HG02763 (cell line): ENCODE results near the gene TMEM178A.
"Not testable (repeated sequence)": the region's sequence is repeated elsewhere in the genome, so short reads cannot be mapped to it uniquely, and the experiment has no call there.

Experiments used
- ATAC-seq: cut with Tn5 transposase; IDR thresholded peaks from one replicate; pipeline ENCODE4 v1.9.1; 2021; ENCODE audit warnings: mild to moderate bottlenecking, moderate library complexity; ENCODE audit not compliant: unreplicated experiment

TMEM178A gene

DNA sequence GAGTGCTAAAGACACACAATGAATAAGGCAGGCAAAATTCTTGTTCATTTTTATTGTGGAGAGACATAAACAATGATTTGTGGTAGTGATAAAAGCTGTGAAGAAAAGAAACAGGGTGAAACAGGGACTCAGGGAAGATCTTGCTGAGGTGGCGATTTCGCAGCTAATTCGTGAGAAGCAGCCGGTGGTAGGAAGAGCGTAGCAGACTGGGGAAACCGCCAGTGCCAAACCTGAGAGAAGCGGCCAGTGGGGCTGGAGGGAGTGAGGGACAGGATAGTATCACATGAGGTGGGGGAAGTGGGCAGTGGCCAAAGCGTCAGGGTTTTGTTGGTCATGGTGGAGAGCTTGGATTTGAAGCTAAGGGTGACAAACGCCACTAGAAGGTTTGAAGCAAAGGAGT, 42.3 kb downstream of the TMEM178A start:
- ATAC-seq, result no peak

DNA sequence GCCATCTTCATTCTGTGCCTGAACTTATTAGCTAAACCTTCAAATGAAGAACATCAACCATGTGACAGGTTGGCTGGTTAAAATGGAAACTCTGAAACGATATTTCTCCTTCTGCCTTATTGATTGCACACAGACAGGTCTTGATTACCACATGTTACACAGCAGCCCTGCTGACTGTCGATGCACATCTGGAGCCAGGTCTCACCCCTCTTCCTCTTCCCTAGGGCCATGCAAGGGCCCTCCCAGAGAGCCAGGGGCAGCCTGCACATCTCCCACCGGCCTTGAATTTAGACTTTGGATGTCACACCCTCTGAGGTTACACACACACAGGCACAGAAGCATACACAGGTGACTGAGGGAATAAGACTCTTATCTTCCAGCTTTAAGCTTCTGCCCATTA, 45.1 kb downstream of the TMEM178A start:
- no peak for ATAC-seq

DNA sequence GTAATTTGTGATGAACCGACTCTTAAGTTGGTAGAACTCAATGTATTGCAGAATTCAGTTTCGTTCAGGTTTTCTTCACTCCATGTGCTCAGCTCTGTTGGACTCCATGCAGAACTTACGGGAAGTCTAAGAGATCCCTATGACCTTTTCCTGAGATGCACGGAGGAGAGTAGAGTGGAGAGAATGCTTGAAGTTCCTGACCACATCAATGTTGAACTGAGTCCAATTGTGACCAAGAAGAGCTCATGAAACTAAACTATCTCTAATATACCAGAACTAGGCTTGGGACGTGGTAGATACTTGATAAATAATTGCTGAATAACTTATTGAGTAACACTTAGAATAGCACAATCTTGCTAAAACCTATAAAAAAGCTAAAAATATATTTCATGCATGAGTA, 47.2 kb downstream of the TMEM178A start:
- ATAC-seq, result no peak

DNA sequence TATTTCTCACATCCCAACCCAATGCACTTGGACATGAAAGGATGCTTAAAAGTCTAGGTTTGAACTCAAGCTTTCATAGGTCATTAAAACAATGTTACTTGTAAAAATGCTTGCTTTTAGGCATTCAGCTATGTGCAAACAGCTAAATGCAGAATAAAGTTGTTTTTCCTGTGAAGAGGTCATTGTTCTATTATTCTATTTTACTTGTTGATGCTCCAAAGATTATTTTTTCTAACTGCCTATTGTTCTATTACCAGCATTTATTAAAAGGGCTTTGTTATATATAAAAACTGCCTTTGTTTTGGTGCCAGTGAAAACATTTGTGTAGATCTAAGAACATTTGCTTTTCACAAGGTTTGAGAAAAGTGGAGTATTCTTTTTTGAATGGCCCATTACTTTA, 49.4 kb downstream of the TMEM178A start:
- ATAC-seq, result no peak

DNA sequence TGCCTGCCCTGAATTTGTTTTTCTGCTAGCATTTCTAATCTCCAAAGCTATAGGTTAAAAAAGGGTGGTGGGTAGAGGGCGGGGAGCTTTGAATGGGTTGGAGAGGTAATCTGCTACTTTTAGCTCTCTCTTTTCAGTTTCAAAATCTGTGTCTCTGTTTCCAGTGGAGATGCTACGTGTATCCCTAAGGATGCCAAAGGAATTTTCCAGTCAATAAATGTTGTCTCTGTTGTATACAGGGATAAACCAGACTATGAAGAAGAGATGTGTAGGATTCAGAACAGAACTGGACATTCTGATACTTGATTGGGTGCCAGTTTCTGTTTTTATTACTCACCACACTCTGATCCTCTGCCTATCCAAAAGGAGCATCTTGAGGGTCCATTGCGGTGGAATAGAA, 50.1 kb downstream of the TMEM178A start:
- no peak for ATAC-seq

DNA sequence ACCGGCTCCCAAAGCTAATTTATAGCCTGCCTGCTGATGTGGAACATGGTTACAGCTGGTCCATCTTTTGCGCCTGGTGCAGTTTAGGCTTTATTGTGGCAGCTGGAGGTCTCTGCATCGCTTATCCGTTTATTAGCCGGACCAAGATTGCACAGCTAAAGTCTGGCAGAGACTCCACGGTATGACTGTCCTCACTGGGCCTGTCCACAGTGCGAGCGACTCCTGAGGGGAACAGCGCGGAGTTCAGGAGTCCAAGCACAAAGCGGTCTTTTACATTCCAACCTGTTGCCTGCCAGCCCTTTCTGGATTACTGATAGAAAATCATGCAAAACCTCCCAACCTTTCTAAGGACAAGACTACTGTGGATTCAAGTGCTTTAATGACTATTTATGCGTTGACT, 51.4 kb downstream of the TMEM178A start:
- ATAC-seq, result no peak

DNA sequence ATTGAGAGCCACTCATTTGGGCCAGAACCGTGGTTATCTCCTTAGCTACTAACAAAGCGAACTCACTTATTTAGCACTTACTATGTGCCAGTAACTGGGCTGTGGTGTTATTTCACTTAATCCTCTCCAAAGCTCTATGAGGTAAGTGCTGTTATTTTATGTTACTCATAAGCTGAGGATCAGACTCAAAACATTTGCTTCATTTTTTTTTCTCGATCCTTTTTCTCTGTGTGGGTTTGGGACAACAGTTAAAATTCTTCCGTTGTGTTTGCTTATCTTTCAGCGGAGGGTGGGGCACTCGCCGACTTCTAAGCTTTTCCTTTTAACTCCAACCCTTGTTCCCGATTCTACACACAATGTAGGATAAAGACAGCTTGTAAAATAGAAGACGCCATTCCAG, 52.8 kb downstream of the TMEM178A start:
- ATAC-seq, result no peak

DNA sequence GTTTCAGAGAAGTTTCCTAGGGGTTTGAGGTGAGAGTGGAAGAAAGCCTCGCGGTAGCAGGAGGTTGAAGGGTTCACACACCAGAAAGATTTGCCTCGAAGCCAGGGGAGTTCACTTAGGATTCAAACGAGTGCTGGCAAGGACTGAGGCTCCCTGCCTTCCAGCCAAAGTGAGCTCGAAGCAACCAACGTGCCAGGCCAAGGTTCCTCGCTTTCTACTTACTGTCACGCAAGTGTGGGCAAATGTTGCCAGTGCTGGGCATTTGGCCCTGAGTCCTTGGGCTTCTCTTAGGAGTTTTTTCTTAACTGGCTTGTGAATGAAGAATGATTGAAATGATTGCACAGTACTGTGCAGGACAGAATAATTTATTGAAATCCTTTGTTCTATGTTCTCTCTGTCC, 53.6 kb downstream of the TMEM178A start:
- no peak for ATAC-seq

DNA sequence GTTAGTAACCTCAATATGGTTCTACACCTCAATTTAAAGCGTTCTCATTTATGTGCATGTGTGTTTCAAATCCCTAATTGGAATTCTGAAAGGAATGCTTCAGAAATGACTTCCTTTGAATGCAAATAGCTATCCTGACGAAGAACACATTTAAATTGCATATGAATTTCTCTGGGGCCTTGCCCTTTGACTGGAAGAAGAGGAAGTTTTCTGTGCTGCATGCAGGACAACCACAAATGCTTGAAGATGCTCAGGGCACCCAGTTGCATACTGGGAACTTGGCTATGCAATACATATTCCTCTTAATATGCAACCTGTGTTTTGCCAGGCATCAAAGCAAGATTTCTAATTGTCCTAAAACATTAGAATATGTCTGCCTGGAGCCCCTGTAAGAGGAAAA, 55.3 kb downstream of the TMEM178A start:
- no peak for ATAC-seq

DNA sequence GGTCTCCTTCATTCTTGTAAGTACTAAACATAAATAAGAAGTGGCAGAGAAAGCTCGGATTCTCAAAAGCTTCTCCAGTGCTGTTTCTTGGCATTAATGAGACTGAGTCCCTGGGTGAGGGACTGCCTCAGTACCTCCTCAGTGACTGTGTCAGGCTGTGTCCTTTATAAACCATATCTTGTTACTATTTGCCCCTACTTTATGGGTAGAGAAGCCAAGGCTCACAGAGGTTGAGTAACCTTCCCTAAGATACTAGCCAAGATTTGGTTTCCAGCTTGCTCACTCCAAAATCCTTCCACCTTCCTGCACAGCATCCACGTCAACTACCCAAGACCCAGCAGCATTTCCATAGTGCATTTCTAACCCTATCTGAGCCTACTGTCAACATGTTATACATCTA, 57.8 kb downstream of the TMEM178A start:
- no peak for ATAC-seq

DNA sequence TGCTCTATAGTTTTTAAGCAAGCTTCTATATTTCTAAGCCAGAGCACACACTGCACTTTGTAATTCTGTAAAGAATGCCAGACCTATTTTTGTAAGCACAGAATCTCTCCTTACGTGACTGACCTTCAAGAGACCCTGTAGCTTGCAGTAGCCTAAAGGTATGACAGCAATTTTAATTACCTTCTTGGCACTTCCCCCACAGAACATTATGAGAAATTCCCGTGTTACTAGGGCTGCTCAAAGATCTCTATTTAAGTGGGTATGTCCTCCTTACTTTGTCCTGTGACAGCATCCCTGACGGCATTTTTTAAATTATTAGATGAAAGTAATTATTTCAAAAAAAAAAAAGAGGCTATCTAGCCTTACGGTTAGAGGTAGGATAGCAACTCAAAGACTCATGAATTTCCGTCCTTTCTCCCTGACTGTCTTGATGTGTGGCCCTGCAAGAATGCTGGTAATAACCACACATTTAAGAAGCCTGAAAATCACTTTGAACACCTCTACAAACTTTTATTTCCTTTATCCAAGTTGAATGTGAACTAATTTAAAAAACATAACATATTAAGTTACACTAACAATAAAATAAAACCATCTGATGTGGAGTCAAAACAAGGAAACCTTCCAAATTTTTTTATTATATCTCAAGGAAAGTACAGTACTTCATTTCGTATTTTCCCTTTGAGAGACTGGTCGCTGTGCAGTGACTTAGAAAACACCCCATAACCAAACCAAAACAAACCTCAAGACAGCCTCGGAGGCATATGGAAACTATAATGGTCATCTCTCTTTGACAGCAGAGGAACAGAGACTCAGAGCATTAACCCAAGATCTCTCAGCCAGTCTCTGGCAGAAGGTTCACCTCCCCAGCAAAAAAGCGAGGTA, 58.5 kb downstream of the TMEM178A start:
- ATAC-seq, result no peak

DNA sequence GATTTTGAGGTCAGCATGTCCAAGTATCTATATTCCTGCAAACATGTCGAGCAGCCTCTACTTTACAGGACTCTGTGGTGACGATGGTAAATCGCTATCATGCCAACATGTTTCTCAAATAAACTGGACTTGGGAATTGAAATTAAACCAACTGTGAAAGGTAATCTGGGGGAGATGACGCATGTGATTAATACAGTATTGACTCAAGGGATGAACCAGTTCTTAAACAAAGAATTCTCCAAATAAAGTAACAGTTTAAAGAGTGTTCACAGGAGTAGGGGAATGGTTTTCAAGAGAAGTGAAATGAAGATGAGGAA, 59.1 kb downstream of the TMEM178A start:
- ATAC-seq, result no peak

DNA sequence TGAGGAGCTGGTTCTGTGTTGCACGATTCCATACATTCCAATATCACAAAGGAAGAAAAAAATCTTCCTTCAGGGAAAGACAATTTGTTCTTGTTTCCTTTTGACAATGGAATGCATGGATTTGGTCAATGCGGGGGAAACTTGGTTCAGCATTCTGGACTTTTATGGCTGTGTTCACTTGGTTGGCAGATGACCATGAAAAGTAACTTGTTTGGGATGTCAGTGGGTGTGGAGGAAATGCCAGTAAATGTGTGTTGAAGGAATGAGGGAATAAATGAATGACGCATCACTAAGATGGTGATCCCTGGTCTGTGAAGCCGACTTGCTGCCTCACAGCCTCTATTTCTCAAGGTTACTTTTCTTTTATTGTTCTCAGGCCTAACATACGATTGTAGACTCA, 59.7 kb downstream of the TMEM178A start:
- no peak for ATAC-seq

DNA sequence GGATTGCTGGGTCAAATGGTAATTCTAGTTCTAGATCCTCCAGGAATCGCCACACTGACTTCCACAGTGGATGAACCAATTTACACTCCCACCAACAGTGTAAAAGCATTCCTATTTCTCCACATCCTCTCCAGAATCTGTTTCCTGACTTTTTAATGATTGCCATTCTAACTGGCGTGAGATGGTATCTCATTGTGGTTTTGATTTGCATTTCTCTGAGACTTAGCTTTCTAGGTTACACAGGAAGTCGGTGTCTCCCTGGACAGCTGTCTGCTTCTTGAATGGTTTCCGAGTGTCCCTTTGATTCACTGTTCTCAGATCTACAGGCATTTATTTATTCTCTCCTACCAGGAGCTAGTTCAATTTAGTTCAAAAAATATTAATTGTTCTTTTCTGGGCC, 62.4 kb downstream of the TMEM178A start:
- not testable (repeated sequence) for ATAC-seq

DNA sequence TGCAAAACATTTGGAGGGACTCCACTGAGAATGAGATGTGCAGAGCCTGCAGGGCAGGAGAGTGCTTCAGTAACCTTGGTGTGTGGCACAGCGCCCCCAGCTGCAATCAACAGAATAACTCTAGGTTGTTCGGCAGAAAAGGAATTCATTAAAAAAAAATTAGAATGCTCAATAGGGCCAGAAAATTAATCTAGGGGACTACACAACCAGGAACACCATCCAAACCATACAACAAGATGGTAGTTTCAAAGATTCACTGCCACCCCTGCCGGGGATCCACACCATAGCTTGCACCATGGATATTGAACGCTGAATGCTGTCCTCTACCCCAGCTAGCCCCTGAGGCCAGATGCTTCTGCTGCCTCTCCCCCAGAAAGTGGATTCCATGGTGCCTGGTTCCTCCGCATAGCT, 63.2 kb downstream of the TMEM178A start:
- no peak for ATAC-seq

DNA sequence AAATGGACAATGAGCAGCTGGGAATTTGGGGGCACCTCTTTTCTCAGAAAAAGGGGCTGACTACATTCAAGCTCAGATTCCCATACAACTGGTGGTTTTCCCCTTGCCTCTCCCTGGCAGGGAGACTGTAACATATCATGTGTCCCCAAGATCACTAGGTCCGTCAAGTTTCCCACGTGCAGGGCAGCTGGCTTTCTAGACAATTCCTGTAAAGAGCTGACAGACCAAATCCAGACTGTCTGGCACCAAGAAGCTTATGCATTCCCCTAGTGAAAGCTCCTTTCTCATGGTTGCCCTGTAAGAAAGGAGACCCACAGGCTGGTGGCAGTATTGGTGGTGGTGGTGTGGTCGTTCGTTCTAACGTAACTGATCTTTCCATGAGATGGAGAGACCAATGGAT, 64.6 kb downstream of the TMEM178A start:
- ATAC-seq, result no peak

DNA sequence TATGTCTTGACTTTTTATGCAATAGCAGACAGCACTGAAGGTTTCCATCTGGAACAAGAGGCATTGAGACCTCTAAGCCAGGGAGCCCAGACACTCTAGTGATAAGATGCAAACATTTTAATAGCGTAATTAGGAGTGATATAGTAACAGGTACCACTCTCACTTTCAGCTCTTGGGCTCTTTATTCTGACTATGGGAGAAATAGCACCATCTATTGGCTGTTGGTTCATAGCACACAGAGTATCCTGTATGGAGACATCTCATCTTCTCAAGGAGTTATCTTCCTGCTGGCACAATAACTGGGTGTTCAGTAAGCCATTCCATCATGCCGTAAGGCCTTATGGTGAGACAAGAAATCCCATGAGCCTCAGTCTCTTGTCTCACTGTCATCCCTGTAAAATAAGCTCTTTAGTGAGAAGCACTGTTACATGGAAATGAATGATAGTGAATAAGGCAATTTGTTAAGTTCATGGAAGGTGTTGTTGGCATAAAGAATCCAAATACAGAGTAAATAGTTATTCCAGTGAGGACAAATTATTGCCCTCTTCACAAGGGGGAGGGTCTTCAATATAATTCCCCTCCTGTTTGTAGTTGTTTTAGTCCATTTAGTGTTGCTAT, 65.1 kb downstream of the TMEM178A start:
- ATAC-seq, result peak; percentile 56

DNA sequence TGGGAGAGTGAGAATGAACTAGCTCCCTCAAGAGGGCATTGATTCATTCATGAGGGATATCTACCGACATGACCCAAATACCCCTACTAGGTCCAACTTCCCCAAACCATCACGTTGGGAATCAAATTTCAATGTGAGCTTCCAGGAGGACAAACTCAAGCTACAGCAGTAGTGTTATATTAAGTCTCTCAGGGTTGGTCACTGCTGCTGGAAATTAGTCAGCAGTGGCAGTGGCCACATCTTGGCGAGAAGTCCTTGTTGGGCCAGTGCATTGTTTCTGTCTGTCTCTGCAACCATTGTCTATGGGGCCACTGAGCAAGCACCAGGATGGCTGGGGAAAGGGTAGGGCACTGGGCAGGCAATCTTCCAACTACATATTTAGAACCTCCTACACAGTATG, 65.8 kb downstream of the TMEM178A start:
- no peak for ATAC-seq

DNA sequence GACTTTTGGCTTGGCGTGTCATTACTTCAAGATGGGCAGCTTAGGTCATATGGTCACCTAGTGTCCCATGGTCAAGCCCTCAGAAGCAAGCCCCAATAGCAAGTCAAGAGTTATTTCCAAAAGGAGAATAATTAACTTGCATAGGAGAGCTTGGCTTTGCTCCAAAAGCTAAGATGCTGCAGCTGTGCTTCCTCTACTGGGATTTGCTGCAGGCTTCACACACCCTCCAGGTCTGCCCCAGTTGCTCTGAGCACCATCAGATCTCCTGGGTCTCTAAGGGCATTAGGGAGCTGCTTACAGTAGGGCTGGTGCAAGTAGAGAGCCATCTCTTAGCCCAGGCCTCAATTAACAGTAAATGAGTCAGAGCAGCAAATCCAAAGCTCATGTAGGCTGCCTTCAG, 66.8 kb downstream of the TMEM178A start:
- ATAC-seq, result no peak

DNA sequence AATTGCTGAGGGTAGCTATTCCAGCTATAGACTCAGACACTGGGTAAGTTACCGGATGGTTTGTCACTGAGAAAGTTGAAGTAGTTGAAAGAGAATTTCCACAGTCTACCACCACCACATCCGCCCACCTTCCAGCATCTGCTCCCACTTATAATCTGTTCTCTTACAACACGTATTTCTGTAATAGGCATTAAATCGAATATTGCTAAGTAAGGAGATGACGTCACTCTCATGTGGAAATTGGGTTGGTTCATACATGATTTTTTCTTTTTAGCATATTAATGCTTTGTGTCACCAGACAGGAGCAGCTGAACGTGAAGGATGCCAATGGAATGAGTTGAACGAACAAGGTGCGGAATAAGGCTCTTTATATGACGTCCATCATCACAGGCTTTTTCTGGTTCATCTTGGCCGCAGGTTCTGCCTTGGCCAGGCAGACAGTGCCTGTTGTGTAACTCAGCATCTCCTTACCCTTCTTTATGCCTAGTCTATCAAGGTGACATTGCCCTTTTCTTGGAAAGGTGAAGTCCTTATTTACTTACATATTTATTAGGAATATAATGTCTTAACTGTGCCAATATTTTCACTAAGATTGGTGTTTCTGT, 67.5 kb downstream of the TMEM178A start:
- no peak for ATAC-seq

DNA sequence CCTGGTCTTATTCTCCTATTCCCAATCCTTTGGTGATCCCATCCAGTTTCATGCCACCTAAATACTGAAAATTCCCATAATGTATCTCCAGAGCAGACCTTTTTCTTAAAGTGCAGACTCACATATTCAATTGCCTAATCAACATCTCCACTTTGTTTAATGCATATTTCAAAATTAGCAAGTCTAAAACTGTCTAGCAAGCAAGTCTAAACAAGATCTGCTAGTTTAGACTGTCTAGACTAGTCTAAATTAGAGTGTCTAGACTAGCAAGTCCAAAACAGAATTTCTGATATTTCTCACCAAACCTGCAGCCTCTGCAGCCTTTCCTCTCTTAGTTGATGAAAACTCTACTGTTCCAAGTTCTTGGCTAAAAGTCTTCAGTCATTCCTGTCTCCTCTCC, 68.7 kb downstream of the TMEM178A start:
- no peak for ATAC-seq

DNA sequence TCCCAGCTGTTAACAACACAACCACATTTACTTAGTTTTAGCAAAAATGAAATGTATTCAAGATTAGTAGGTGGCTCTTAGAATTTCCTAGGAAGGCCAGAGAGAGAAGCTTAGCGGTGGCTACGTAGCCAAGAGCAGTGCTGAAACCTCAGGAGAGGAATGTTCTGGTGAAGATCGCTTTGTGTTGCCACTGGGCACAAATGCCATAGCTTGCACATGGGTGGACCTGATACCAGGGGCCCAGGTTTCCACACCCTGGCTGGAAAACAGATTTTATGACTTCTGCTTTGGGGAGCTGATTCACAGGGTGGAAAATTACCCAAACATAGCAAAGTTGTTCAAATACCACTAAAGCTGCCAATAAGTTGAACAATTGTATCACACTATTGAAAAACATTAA, 69.9 kb downstream of the TMEM178A start:
- ATAC-seq, result no peak
